ENCODE measurements around the gene NOL11.

GRCh38 chr17:67730731-67731130 lies 13.0 kb downstream of the NOL11 start:
- no peak for TF ChIP-seq POLR2A (IDR thresholded peaks at IDR 0.05)
- TF ChIP-seq POLR2AphosphoS5 (IDR thresholded peaks at IDR 0.05), result no peak
- TF ChIP-seq, protein P1, sequence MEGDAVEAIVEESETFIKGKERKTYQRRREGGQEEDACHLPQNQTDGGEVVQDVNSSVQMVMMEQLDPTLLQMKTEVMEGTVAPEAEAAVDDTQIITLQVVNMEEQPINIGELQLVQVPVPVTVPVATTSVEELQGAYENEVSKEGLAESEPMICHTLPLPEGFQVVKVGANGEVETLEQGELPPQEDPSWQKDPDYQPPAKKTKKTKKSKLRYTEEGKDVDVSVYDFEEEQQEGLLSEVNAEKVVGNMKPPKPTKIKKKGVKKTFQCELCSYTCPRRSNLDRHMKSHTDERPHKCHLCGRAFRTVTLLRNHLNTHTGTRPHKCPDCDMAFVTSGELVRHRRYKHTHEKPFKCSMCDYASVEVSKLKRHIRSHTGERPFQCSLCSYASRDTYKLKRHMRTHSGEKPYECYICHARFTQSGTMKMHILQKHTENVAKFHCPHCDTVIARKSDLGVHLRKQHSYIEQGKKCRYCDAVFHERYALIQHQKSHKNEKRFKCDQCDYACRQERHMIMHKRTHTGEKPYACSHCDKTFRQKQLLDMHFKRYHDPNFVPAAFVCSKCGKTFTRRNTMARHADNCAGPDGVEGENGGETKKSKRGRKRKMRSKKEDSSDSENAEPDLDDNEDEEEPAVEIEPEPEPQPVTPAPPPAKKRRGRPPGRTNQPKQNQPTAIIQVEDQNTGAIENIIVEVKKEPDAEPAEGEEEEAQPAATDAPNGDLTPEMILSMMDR (IDR thresholded peaks at IDR 0.05), result no peak

Data from prostate gland (tissue), 2 donors.